ENCODE results near the gene CEP350. TPM values are rescaled to one million over a fixed set of nuclear protein-coding genes. Genes with fewer than 3 reads are reported as not detected.

CEP350 gene
- total RNA-seq, 2 donors from 2014 or later: 41.5 to 55.4 TPM

DNA sequence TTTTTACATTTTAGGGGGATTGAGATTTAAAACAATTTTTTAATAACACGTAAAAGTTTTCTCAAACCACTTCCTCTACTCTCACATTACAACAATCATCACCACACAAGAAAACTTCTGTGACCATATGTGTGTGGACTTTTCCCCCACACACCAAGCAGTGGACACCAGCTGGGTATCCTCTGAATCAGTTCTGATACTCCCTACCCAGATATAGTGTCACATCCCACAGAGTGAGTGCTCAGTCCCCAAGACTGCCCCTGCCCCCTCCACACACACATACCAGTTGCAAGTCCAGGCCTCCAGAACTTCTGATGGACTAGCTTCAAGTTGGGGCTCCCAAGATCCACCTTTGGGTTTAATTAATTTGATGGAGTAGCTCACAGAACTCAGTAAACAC is 146.8 kb downstream of the CEP350 start:
- Histone ChIP-seq H3K4me3 (no peak overlapping the region), H3K9me3 (no peaks in the 10 kb centered on the region), H3K27ac (no peak overlapping the region), H3K4me1 (no peaks in the 10 kb centered on the region), H3K27me3 (no peaks in the 10 kb centered on the region), H3K36me3 (replicated peaks in 1 of 2; ENCODE audit: insufficient read depth in 1 of 2, low read depth in 2 of 2) (peaks cover 0 to 7% of the 10 kb centered on the region in 2 donors)
- WGBS, 2 donors: 71 to 95% methylated on average over 1 of the region's 1 CpG
- intact Hi-C loops (cut with DNase I): no loop called here
- ATAC-seq (no peak), DNase-seq (no peak)
- TF ChIP-seq POLR2A (IDR thresholded peaks at IDR 0.05) (no peak), CTCF (IDR thresholded peaks at IDR 0.05) (no peak)

DNA sequence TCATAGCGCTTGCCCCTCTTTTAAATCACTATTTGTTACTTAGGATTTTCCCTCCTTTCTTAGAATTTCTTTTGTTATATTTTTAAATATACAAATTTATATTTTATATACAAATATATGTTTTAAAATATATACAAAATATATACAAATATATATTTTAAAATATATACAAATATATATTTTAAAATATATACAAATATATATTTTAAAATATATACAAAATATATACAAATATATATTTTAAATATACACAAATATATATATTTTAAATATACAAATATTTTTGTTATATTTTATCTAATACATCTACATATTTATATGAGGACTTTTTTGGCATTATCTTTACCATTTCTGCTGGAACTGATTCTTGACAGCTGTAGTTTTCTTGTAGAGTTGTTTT is 149.2 kb downstream of the CEP350 start:
- intact Hi-C loops (cut with DNase I): no loop called here
- Histone ChIP-seq H3K4me1 (no peaks in the 10 kb centered on the region), H3K27ac (no peak overlapping the region), H3K36me3 (replicated peaks in 1 of 2; ENCODE audit: insufficient read depth in 1 of 2, low read depth in 2 of 2) (peaks cover 0 to 3% of the 10 kb centered on the region in 2 donors), H3K9me3 (no peaks in the 10 kb centered on the region), H3K4me3 (no peak overlapping the region), H3K27me3 (no peaks in the 10 kb centered on the region)
- DNase-seq (no peak), ATAC-seq (no peak)
- WGBS, 2 donors: 95 to 96% methylated on average over 1 of the region's 1 CpG
- TF ChIP-seq CTCF (IDR thresholded peaks at IDR 0.05) (no peak), POLR2A (IDR thresholded peaks at IDR 0.05) (no peak)

DNA sequence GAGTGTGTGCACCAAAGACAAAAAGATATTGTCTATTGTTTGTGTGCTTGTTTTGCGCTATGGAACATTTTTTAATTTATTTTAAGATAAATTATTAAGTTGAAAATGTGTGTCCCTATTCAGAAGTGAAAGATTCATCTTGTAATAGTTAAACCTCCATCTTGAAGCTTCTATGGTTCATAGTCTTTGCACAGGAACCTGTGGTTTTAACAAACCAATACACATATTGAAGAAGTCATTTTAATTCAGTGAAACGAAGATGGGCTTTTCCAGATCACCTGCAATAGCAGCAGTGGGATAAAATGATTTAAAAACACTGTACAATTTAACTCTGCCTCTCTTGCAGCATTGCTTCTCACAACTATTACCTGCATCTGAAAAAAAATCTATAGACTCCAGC is 157.5 kb downstream of the CEP350 start:
- ATAC-seq: no peak
- intact Hi-C loops (cut with DNase I): no loop called here

GRCh38 chr1:180112984-180113647 is 158.5 kb downstream of the CEP350 start:
- 81 to 84% methylated on average over 2 of the region's 2 CpGs for WGBS, 2 donors
- Histone ChIP-seq H3K27ac (no peak overlapping the region), H3K36me3 (replicated peaks in 1 of 2; ENCODE audit: insufficient read depth in 1 of 2, low read depth in 2 of 2) (peaks cover 8 to 13% of the 10 kb centered on the region in 2 donors), H3K4me3 (no peak overlapping the region), H3K27me3 (peaks cover 0 to 6% of the 10 kb centered on the region in 2 donors), H3K4me1 (peaks cover 5% of the 10 kb centered on the region), H3K9me3 (no peaks in the 10 kb centered on the region)
- no peak for TF ChIP-seq CTCF (IDR thresholded peaks at IDR 0.05)
- TF ChIP-seq POLR2A (IDR thresholded peaks at IDR 0.05): no peak
- intact Hi-C loops (cut with DNase I): no loop called here
- ATAC-seq: no peak
- DNase-seq: no peak

More for the DNA sequence above, 157.5 kb downstream of the CEP350 start:
- WGBS, 2 donors: 83 to 87% methylated on average over 2 of the region's 2 CpGs
- no peaks in the 10 kb centered on the region for H3K9me3 ChIP-seq
- H3K36me3 ChIP-seq (replicated peaks in 1 of 2; ENCODE audit: insufficient read depth in 1 of 2, low read depth in 2 of 2): peaks cover 8 to 13% of the 10 kb centered on the region in 2 donors
- H3K27me3 ChIP-seq: peaks cover 0 to 6% of the 10 kb centered on the region in 2 donors
- TF ChIP-seq CTCF (IDR thresholded peaks at IDR 0.05): no peak
- TF ChIP-seq POLR2A (IDR thresholded peaks at IDR 0.05): no peak
- H3K4me1 ChIP-seq: peaks cover 4% of the 10 kb centered on the region
- DNase-seq: no peak
- no peak overlapping the region for H3K4me3 ChIP-seq
- no peak overlapping the region for H3K27ac ChIP-seq

DNA sequence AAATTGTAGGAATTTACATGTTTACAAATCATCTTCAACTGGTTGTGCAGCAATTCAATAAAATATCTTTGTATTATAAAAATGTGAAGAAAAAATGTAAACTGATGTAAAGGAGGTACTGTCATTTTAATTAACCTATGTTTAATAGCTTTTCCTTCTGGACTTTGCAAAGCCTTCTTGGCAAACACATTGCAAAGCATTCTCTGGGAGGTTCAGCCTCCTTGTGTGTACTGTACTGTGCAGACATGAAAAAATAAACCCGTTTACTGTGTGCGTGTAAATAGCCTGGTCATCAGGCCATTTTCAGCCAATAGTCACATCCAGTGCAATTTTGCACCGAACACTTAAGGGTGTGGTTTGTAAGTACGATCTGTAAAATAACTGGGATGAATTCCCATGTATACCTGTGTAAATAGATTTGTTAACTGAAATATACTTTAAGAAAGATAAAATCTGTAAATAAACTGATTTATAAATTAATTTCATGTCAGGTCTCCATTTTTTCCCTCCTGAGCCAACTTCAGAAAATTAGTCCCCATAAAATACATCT is 159.9 kb downstream of the CEP350 start:
- WGBS, 2 donors: 79 to 80% methylated on average over 4 of the region's 4 CpGs
- Histone ChIP-seq H3K4me1 (peaks cover 5% of the 10 kb centered on the region), H3K9me3 (no peaks in the 10 kb centered on the region), H3K36me3 (replicated peaks in 1 of 2; ENCODE audit: insufficient read depth in 1 of 2, low read depth in 2 of 2) (peaks cover 8 to 13% of the 10 kb centered on the region in 2 donors), H3K4me3 (no peak overlapping the region), H3K27ac (no peak overlapping the region), H3K27me3 (peaks cover 0 to 6% of the 10 kb centered on the region in 2 donors)
- intact Hi-C loops (cut with DNase I): no loop called here
- TF ChIP-seq CTCF (IDR thresholded peaks at IDR 0.05): no peak
- TF ChIP-seq POLR2A (IDR thresholded peaks at IDR 0.05): no peak
- ATAC-seq: no peak
- no peak for DNase-seq

All from body of pancreas (tissue), 4 donors.